Upper lobe of left lung (tissue), 4 donors: ENCODE data around the gene RNF182.

ENCODE experiments used
- EP300 ChIP-seq, 4 donors: sonication (generic); formaldehyde crosslinking; IDR thresholded peaks; one replicate each; pipeline ENCODE4 v1.5.1; 2017; ENCODE audit warnings: antibody characterized with exemption in 4 of 4, control low read depth in 2 of 4
- POLR2A ChIP-seq, 4 donors: fragments of 450-650 bp; IDR thresholded peaks; one replicate each; pipeline ENCODE4 v1.5.1; 2016 to 2017; ENCODE audit warnings: antibody characterized with exemption in 4 of 4, mild to moderate bottlenecking in 2 of 4
- POLR2AphosphoS5 ChIP-seq, 2 donors: sonication (generic); formaldehyde crosslinking; IDR thresholded peaks; one replicate each; pipeline ENCODE4 v1.5.1; 2017; ENCODE audit warnings: antibody characterized with exemption in 2 of 2
- TF ChIP-seq, protein P1 (sequence below), 6 experiments: fragments of 450-650 bp in 4 of 6; fragments of 200-600 bp in 2 of 6; sonication (generic) in 2 of 6; IDR thresholded peaks; one replicate each; pipeline ENCODE4 v1.5.1; 2016 to 2019; ENCODE audit warnings: antibody characterized with exemption in 6 of 6

DNA sequence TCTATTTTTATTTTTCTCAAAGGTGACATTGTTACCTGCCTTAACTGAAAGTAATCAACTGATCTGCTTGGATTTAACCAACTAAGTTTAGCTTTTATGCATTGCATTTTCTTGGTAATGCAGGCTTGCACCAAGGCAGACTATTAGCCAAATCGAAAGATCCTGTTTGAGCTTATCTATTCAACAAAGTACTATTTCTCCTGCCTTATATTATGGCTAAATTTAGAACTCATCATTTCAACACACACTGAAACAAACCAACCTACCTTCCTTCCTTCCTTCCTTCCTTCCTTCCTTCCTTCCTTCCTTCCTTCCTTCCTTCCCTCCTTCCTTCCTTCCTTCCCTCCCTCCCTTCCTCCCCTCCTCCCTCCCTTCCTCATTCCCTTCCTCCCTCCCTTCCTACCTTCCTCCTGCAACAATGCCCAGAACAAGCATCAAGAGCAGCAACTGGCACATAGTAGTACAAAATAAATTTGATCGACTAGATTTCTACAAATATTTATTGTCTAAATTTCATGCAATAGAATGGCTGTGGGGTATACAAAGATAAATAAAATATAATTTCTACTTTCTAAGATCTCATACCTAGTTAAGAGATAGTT is 17.0 kb upstream of the RNF182 start:
- TF ChIP-seq, protein P1, sequence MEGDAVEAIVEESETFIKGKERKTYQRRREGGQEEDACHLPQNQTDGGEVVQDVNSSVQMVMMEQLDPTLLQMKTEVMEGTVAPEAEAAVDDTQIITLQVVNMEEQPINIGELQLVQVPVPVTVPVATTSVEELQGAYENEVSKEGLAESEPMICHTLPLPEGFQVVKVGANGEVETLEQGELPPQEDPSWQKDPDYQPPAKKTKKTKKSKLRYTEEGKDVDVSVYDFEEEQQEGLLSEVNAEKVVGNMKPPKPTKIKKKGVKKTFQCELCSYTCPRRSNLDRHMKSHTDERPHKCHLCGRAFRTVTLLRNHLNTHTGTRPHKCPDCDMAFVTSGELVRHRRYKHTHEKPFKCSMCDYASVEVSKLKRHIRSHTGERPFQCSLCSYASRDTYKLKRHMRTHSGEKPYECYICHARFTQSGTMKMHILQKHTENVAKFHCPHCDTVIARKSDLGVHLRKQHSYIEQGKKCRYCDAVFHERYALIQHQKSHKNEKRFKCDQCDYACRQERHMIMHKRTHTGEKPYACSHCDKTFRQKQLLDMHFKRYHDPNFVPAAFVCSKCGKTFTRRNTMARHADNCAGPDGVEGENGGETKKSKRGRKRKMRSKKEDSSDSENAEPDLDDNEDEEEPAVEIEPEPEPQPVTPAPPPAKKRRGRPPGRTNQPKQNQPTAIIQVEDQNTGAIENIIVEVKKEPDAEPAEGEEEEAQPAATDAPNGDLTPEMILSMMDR (IDR thresholded peaks at IDR 0.05), result no peak
- TF ChIP-seq POLR2A (IDR thresholded peaks at IDR 0.05) (no peak), POLR2AphosphoS5 (IDR thresholded peaks at IDR 0.05) (no peak), EP300 (IDR thresholded peaks at IDR 0.05) (no peak)
